HG03521 (cell line): ENCODE results near the gene FRAS1.

Source experiments
- ATAC-seq: cut with Tn5 transposase; IDR thresholded peaks from one replicate; pipeline ENCODE4 v1.9.1; 2021; ENCODE audit warnings: mild to moderate bottlenecking, moderate library complexity; ENCODE audit not compliant: unreplicated experiment

FRAS1 gene

GRCh38 chr4:78360466-78360865, 303.3 kb downstream of the FRAS1 start:
- ATAC-seq = no peak

- ATAC-seq = no peak
These were observed 304.5 kb downstream of the FRAS1 start for GRCh38 chr4:78361621-78362120.

- no peak for ATAC-seq
These were observed 305.2 kb downstream of the FRAS1 start for GRCh38 chr4:78362310-78362709.

GRCh38 chr4:78363031-78363570, 306.0 kb downstream of the FRAS1 start:
- no peak for ATAC-seq

- no peak for ATAC-seq
These were observed 312.6 kb downstream of the FRAS1 start for GRCh38 chr4:78369679-78370078.

- no peak for ATAC-seq
These were observed 313.7 kb downstream of the FRAS1 start for GRCh38 chr4:78370631-78371372.

- ATAC-seq = no peak
These were observed 315.3 kb downstream of the FRAS1 start for GRCh38 chr4:78372355-78372988.

- ATAC-seq = no peak
These were observed 320.4 kb downstream of the FRAS1 start for GRCh38 chr4:78377555-78377954.

GRCh38 chr4:78379040-78379439, 321.9 kb downstream of the FRAS1 start:
- no peak for ATAC-seq

- no peak for ATAC-seq
These were observed 323.0 kb downstream of the FRAS1 start for GRCh38 chr4:78379991-78380729.

- no peak for ATAC-seq
These were observed 329.6 kb downstream of the FRAS1 start for GRCh38 chr4:78386679-78387078.

GRCh38 chr4:78395642-78396041, 338.5 kb downstream of the FRAS1 start:
- no peak for ATAC-seq

GRCh38 chr4:78396613-78397291, 339.6 kb downstream of the FRAS1 start:
- no peak for ATAC-seq

GRCh38 chr4:78397292-78397630, 340.1 kb downstream of the FRAS1 start:
- no peak for ATAC-seq

GRCh38 chr4:78409612-78410202, 352.6 kb downstream of the FRAS1 start:
- ATAC-seq = no peak

- no peak for ATAC-seq
These were observed 353.1 kb downstream of the FRAS1 start for GRCh38 chr4:78410225-78410624.

- ATAC-seq = no peak
These were observed 353.6 kb downstream of the FRAS1 start for GRCh38 chr4:78410676-78411075.

GRCh38 chr4:78414116-78414515, 357.0 kb downstream of the FRAS1 start:
- ATAC-seq = no peak

GRCh38 chr4:78417603-78418002, 360.5 kb downstream of the FRAS1 start:
- no peak for ATAC-seq

GRCh38 chr4:78418406-78418805, 361.3 kb downstream of the FRAS1 start:
- ATAC-seq = no peak

GRCh38 chr4:78423790-78424189, 366.7 kb downstream of the FRAS1 start:
- no peak for ATAC-seq
